Renal cortex interstitium (tissue), 11 donors: ENCODE results near the gene ANGPT4. TPM values are rescaled to one million over a fixed set of nuclear protein-coding genes. Genes with fewer than 3 reads are reported as not detected.
"Not testable (repeated sequence)": the region's sequence is repeated elsewhere in the genome, so short reads cannot be mapped to it uniquely, and the experiment has no call there.

Experiments used
- DNase-seq, 11 donors: peaks; one replicate each; pipeline ENCODE4 v3.0.0-alpha.2; 2013; ENCODE audit warnings: low read depth in 9 of 11, low spot score in 4 of 11; ENCODE audit errors: extremely low read depth in 1 of 11
- polyA plus RNA-seq, 3 donors: library from polyadenylated mRNA; unstranded; fragments of 120-200 nt; gene quantifications; one replicate each; pipeline ENCODE4 v1.2.1, GENCODE V29; 2013; ENCODE audit not compliant: insufficient read length in 3 of 3

Gene ANGPT4
- polyA plus RNA-seq, 3 donors, result 0.20 to 0.40 (median 0.20) TPM

DNA sequence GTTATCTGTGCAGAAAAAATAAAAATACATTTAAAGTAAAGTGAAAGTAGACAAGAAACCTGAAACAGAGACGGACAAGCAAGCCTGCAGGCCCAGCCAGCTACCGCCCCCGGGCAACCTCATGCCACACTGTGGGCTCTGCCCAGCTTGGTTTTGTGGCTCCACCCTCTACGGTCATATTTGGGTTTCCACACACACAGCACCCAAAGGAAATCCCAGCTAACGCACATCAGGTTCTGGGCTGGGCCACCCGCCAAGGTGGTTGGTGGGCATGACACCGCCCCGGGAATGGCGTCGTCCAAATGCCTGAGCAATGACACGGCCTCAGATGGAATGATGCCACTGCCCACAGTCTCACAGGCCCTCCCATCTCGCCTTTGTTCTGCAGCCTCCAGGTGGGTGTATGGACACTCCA is 59.8 kb downstream of the ANGPT4 start:
- no peak for DNase-seq

DNA sequence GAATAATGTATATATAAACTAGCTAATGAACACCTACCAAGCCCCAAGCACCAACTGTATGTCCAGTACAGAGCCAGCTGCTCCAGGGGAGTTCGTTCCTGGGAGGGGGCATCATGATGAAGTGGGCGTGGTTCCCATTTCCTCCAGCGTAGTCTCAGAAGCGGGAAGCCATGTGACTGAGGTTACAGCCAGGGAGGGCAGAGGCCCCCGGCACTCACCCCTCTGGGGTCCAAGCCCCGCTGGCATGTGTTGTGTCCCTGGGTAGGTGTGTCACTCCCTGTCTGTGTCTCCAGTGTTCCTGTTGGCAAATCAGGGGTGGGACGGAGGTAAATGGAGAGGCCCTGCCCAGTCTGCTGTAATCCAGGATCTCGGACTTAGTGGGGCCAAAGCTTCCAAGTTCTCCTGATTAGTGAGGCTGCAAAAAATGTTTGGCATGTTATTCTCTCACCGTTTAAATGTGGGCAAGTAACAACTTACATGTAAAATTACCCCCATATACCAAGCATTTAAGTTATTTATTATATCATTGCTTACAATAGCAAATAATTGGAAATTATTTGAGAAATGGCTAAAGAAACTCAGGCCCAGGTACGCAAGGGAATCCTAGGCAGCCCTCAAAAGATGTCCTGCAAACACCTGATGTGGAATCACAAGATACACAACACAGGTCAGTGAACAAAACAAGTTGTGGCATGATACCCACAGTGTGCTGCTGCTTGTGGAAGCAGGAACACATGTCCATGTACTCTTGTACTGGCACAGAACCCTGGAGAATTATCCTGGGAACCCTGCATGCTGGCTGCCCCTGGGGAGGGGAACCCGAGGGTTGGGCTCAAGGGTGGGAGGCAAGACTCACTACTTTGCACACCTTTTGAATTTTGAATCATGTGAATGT is 60.4 kb downstream of the ANGPT4 start:
- no peak for DNase-seq

DNA sequence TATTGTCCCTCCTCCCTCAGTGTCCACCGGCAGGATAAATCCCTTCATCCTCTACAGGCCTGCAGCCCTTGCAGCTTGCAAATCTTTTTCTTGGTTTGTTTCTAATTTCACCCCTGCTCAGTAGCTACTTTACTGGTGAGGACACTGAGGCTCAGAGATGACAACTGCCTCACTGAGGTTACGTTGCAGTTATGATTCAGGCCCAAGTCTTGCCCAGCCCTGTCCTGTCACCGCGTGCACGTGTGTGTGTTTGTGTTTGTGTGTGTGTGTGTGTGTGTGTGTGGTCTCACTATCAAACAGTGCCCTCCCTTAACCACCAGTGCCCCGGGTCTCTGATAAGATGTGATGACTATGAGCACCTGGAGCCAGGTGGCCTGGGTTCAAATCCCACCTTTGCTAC is 61.5 kb downstream of the ANGPT4 start:
- no peak for DNase-seq

DNA sequence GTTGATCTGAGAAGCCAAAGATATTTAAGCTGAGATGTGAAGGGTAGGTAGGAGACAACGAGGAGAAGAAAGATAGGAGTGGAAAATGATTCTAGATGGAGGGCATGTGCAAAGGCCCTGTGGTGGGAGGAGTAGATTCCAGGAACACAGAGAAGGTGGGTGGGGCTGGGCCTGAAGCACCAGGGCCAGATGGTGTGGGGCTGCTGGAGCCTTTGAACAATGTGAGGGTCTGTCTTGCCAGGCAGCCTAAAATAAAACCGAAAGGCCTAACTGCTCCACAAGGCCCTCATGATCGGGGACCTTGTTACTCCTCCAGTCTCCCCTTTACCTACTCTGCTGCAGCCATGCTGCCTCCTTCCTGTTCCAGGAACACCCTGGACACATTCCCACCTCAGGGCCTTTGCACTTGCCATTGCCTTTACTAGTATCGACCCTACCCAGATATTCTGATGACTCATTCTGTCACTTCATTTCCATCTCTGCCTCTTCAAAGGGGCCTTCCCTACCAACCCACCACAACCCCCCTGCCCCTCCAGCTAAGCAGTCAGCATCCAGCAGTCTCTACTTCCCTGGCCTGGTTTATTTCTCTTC is 62.6 kb downstream of the ANGPT4 start:
- no peak for DNase-seq

DNA sequence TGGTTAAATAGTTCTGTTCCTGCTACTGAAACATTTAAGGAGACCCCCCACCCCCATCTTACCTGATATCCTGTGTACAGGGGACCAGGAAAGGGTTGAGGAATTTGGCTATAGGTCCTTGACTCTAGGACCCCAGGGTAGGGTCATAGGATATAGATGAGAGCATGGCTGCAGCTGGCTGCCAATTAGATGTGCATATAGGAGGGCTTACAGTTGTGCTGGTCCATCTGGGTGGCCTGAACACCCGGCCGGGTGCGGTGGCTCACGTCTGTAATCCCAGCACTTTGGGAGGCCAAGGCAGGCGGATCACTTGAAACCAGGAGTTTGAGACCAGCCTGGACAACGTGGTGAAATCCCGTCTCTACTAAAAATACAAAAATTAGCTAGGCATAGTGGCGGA is 67.4 kb downstream of the ANGPT4 start:
- not testable (repeated sequence) for DNase-seq

DNA sequence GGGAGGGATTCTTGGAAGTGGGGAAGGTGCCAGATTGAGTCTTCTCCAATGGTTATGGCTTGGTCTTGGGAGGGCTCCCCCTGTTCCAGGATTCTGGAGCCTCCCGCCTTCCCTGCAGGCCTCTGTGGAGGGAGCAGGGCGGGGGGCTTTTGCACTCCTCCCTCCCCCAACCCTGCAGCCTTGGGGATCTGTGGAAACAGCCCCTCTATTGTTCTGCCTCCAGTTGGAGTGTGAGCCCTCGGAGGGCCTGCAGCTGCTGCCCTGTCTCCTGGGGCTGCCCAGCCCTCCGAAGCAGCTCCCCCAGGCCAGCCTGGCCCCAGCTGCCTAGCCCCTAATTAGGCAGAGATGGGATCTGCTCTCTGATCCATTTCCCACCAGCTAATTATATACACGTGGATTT is 67.9 kb downstream of the ANGPT4 start:
- no peak for DNase-seq

DNA sequence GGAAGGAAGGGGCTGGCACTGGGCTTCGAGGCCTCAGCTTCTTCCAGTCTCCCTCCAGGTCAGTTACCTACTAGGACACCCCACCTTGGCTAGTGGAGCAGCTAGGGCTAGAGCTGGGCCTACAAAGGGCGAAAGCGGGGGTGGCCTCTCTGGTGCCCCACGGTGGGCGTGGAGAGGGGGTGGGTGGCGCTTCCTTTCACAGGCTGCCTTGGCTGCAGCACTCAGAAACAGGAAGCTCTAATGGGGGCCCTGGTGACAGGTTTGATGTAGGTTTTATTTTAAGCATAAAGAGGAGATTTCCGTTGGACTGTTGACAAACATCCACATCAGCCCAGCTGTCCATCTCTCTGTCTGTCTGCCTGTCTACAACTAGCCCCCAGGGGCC is 69.2 kb downstream of the ANGPT4 start:
- DNase-seq, result no peak

DNA sequence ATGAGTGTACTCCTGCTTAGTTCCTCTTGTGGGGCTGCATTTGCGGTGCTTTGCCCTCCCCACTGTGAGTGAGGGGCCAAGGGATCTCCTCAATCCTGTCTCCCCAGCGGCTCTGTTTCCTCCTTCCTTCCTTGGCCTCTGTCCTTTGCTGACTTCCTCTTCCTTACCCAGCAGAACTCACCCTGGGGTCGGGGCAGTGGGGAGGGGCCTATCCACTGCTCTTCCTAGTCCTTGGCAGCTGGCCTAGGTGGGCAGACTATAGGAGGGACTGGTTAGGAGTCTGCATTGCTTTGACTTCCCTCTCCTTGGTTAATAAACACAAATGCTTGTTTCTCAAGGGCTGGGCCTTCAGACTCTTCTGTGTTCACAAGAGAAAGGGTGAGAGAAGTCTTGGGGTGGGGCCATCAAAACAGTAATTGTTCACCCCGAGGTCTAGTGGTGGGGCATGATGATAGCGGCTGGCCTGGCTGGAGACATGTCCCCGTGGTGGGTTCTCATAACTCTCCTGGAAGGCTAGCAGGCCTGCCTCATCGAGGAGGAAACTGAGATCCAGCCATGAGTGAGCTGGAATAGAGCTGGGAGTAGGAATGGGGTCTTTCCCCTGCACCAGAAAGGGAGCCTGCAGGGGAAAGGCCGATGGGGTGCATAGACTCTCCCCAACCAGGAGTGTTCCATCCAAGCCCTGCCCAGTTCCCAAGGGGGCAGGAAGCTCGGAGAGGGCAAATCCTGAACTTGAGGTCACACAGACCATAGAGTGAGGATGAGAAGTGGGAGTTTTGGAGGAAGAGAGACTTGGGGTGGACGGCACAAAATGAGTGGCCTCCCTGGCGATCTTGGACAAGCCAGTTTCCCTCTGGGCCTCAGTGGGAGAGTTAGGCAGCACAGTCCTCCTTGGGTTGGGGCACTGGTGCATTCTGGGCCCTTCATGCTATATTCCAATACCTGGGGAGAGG is 69.9 kb downstream of the ANGPT4 start:
- no peak for DNase-seq

DNA sequence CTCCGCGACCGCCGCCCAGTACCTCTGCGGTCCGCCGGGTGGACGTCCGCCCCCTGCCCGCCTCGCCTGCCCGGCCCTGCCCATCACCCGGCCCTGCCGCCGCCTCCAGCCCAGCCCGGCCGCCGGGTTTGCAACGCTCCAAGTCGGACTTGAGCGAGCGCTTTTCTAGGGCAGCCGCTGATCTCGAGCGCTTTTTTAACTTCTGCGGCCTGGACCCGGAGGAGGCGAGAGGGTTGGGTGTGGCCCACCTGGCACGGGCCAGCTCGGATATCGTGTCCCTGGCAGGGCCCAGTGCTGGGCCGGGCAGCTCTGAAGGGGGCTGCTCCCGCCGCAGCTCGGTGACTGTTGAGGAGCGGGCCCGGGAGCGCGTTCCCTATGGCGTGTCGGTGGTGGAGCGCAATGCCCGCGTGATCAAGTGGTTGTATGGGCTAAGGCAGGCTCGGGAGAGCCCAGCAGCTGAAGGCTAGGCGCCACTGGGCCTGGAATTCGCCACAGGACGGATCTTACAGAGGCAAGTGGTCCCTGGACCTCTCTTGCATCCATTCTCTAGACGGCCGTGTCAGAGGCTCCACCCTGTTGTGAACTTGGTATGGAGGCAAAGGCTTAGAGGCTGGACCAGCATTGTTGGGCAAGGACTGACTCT is 70.8 kb downstream of the ANGPT4 start:
- no peak for DNase-seq

DNA sequence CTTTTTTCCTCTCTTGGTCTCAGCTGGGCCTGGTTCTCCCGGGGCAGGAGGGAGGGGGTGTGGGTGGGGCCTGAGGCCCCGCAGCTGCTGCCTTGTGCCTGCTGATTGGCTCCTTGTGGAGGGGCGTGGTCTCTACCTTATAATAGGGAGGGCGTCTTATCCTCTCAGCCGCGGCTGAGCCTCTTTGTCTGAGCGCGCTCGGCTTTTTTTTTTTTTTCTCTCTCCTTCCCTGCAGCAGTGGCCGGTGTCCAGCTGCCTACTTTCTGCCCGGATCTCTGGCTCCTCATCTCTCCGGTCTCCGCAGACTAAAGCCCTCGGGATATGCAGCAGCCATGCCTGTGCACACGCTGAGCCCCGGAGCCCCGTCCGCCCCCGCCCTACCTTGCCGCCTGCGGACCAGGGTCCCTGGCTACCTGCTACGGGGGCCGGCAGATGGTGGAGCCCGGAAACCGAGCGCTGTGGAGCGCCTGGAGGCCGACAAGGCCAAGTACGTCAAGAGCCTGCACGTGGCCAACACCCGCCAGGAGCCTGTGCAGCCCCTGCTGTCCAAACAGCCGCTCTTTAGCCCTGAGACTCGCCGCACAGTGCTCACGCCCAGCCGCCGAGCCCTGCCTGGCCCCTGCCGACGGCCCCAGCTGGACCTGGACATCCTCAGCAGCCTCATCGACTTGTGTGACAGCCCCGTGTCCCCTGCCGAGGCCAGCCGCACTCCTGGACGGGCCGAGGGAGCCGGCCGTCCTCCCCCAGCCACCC is 71.5 kb downstream of the ANGPT4 start:
- peak; percentile 68 to 92 (median 85) for DNase-seq

DNA sequence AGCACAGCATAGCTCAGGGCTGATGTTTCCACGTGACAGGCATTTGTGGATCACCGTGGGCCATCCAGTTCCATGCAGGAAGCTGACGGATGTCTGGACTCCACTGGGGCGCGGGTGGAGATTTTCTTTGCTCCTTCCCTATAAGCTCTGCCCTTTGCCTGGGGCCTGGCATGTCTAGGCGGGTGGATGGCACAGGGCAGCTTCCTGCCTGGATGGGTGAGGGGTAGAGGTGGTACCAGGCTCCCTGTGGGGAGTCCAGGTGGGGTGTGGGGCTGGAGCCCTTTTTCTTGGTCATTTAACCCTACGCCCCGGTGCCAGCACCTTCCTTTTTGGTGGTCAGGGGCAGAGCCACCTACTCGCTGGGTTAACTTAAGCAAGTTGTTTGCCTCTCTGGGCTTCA is 72.2 kb downstream of the ANGPT4 start:
- DNase-seq, result no peak

DNA sequence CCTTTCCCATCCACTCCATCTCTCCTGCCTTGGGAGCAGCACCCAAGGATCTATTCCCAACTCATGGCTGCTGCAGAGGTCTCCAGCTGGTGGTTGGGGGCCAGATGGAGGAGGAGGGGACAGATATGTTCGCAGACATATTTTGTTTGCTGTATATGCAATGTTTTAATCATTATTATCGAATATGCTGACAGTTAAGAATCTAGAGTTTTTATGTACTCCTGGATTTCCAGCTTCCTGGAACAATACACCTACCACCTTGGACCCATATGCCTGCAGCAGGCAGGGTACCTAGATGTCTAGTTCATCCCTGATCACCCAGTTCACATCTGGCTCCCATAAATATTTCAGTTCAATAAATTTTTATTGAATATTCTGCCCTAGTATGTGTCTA is 73.6 kb downstream of the ANGPT4 start:
- no peak for DNase-seq

DNA sequence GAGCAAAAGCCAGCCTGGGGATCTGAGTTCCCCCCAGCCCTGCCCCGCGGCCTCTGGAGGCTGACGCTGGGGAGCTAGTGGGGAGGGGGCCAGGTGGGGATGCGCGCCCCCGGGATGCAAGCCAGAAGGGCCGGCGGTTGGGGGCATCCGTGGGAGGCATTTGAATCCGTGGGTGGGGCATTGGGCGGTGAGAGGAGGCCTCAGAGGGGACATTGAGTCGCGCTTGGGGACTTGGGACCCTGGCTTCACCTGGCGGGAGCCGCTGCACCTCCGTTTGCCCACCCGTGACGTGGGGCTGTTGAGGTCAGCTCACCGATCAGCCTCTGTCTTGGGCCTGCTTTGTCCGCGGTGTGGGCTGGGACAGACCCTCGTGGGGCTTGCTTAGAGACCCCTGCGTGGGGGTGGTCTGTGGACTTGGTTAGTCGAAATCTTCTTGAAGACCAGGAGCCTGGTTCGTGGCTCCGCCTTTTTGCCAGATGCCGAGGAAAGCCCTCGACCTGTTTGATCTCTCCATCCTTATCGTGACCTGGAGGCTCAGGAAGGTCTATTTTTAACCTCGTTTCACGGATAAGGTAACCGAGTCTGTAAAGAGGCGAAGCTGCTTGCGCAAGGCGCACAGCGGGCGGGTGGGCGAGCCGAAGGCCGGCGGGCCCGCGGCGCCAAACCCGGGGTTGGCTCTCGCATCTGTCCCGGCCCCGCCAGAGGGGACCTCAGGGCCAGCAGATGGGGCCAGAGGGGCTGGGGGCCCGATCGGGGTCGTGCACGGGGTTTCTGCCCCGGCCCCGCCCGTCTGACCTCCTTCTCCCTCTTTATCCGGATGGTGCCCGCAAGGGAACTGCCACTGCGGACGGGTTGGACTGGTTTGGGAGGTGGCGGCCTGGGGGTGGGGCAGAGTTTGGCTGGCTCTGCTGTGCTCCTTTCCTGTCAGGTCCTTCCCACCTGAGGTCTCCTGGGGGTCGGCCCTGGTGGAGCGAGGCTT is 74.3 kb downstream of the ANGPT4 start:
- no peak for DNase-seq

DNA sequence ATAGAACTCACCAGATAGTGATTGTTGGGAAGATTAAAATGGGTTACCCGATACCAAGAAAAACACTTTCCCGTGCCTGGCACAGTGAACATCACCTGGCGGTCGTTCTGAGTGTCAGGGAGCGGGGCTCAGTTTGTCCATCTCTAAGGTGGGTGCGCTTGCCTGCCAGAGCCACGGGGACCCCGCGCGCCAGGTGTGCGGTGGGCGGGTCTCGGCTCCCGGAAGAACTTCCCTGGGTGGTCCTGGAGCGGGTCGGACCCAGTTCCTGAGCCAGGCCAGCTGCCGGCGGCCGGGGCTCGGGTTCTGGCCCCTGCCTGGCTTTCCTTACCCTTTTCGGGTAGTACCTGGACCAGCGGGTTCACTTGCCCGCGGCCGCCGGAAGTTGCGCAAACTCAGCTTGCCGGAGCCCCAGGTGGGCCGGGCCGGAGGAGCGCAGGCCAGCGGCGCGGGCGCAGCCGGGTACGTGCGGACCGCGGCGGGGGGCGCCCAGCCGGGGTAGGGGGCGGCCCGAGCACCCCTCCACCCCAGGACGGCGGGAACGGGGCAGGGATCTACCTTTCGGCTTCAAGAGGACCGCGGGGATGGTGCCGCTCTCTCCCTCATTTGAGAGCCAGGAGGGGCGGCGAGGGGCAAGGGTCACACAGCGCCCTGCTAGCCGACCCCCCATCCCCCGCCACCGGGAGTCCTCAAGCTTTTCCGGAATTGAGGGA is 75.1 kb downstream of the ANGPT4 start:
- no peak for DNase-seq

DNA sequence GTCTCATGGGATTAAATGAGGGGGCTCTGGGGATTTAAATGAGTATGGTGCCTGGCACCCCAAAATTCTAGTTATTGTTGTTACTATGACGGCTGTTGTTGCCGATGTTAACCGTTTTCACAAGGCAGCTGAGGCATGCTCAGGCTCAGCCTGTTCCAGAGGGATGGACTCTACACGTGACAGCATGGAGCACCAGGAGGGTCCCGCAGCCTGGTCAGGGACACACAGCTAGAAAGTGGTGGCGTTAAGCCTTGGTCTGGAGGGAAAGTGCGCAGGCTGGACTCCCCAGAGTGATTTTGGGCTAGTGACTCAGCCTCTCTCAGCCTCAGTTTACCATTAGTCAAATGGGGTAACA is 75.7 kb downstream of the ANGPT4 start:
- DNase-seq, result no peak

DNA sequence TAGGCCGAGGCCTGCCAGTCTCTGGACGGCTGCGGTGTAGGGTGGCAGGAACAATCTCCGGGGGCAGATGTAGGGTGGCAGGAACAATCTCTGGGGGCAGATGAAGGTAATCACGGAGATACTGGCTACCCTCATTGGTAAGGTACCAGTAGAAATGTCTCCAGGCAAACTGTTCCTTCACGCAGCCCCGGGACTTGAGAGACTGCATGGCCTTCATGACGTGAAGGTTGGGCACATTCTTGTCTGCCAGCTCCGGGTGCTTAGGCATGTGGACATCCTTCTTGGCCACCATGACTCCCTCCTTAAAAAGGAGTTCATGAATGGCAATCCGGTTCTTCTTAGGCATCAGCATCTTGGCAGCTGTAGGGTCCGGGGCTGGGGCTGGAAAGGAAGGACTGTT is 76.5 kb downstream of the ANGPT4 start:
- DNase-seq, result no peak

DNA sequence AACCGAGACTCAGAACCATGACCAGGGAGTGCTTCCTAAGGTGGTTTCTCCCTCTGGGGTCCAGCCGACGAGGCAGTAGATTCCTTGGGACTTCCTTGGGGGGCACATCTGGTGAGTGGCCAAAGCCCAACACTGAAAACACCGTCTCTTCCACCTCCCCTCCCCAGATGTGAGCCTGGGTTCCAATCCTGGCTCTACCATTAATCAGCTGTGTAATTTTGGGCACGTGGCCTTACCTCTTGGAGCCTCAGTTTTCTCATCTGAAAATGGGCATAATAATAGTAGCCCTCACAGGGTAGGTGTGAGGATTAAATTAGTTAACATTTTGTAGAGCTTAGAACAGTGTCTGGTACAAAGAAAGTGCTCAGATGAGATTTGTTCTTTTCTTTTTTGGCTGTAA is 77.1 kb downstream of the ANGPT4 start:
- DNase-seq, result no peak
